Esophagus squamous epithelium (tissue), 4 donors: ENCODE data around the gene CARMIL1.

Experiments
- CTCF ChIP-seq, 6 experiments: fragments of 450-650 bp in 4 of 6; fragments of 200-600 bp in 2 of 6; sonication (generic) in 2 of 6; IDR thresholded peaks; one replicate each; pipeline ENCODE4 v1.5.1; 2016 to 2019; ENCODE audit warnings: antibody characterized with exemption in 6 of 6, mild to moderate bottlenecking in 4 of 6, moderate library complexity in 4 of 6
- POLR2A ChIP-seq, 4 donors: fragments of 450-650 bp; IDR thresholded peaks; one replicate each; pipeline ENCODE4 v1.6.1; 2017; ENCODE audit warnings: antibody characterized with exemption in 4 of 4, mild to moderate bottlenecking in 4 of 4, moderate library complexity in 3 of 4

GRCh38 chr6:25478973-25479372 lies 199.8 kb downstream of the CARMIL1 start:
- no peak for TF ChIP-seq POLR2A (IDR thresholded peaks at IDR 0.05)
- no peak for TF ChIP-seq CTCF (IDR thresholded peaks at IDR 0.05)
